ENCODE data around the gene UBALD1.

- TF ChIP-seq CTCF (IDR thresholded peaks at IDR 0.05), result no peak
- TF ChIP-seq POLR2A (IDR thresholded peaks at IDR 0.05), result no peak
Measured at GRCh38 chr16:4639899-4640509, 25.3 kb upstream of the UBALD1 start.
